Measurements from ENCODE around the gene SUGCT.
"Not testable (repeated sequence)": the region's sequence is repeated elsewhere in the genome, so short reads cannot be mapped to it uniquely, and the experiment has no call there.

The SUGCT gene

GRCh38 chr7:40115936-40116335, 18.9 kb upstream of the SUGCT start:
- no peak for TF ChIP-seq CTCF (IDR thresholded peaks at IDR 0.05; ENCODE audit: low read depth, low read length)
- Histone ChIP-seq H3K9me3 (ENCODE audit: severe bottlenecking) (no peaks in the 10 kb centered on the region), H3K4me3 (ENCODE audit: low read depth, low read length) (no peak overlapping the region), H3K36me3 (no peaks in the 10 kb centered on the region), H3K27me3 (ENCODE audit: insufficient read depth, low read depth, severe bottlenecking) (no peaks in the 10 kb centered on the region), H3K27ac (no peak overlapping the region)
- no peak for DNase-seq

GRCh38 chr7:40117199-40117598, 17.6 kb upstream of the SUGCT start:
- not testable (repeated sequence) for DNase-seq; H3K4me3 ChIP-seq (ENCODE audit: low read depth, low read length); H3K27ac ChIP-seq; H3K9me3 ChIP-seq (ENCODE audit: severe bottlenecking); H3K36me3 ChIP-seq; H3K27me3 ChIP-seq (ENCODE audit: insufficient read depth, low read depth, severe bottlenecking)

DNA sequence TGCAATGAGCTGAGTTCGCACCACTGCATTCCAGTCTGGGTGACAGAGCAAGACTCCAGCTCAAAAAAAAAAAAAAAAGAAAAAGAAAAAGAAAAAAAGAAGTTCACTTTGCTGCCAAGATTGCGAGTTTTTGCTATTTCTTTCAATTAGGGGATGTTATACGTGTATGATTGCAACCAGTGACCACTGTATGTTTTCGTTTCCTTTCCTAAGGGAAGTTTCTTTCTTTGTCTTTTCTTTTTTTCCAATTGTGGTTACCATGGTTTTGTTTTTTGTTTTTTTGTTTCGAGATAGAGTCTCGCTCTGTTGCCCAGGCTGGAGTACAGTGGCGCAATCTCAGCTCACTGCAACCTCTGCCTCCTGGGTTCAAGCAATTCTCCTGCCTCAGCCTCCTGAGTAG, 16.6 kb upstream of the SUGCT start:
- H3K9me3 ChIP-seq (ENCODE audit: severe bottlenecking); H3K27ac ChIP-seq; H3K36me3 ChIP-seq; H3K4me3 ChIP-seq (ENCODE audit: low read depth, low read length); H3K27me3 ChIP-seq (ENCODE audit: insufficient read depth, low read depth, severe bottlenecking); DNase-seq: not testable (repeated sequence)

GRCh38 chr7:40120020-40120419, 14.8 kb upstream of the SUGCT start:
- Histone ChIP-seq H3K4me3 (ENCODE audit: low read depth, low read length) (no peak overlapping the region), H3K36me3 (no peaks in the 10 kb centered on the region), H3K9me3 (ENCODE audit: severe bottlenecking) (no peaks in the 10 kb centered on the region), H3K27ac (no peak overlapping the region), H3K27me3 (ENCODE audit: insufficient read depth, low read depth, severe bottlenecking) (no peaks in the 10 kb centered on the region)
- DNase-seq = no peak
- no peak for TF ChIP-seq CTCF (IDR thresholded peaks at IDR 0.05; ENCODE audit: low read depth, low read length)

DNA sequence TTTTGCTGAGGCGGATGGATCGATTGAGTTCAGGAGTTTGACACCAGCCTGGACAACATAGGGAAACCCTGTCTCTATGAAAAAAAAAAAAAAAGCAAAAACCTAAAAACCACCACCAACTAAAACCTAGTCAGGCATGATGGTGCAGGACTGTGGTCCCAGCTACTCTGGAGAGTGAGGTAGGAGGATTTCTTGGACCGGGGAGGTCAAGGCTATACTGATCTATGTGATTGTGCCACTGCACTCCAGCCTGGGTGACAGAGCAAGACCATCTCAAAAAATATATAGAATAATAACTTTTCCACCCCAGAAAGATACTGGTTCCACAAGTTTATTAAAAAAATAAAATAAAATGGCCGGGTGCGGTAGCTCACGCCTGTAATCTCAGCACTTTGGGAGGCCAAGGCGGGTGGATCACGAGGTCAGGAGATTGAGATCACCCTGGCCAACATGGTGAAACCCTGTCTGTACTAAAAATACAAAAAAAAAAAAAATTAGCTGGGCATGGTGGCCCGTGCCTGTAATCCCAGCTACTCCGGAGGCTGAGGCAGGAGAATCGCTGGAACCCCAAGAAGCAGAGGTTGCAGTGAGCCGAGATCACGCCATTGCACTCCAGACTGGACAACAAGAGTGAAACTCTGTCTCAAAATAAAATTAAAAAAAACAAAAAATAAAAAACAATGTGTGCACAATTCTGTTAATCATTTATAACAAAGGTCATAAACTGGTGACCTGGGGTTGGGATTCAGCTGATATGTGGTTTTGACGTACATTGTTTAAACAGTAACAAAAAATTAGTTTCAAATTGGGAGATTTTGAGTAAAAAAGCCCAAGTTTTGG, 12.5 kb upstream of the SUGCT start:
- not testable (repeated sequence) for H3K36me3 ChIP-seq; H3K27me3 ChIP-seq (ENCODE audit: insufficient read depth, low read depth, severe bottlenecking); H3K4me3 ChIP-seq (ENCODE audit: low read depth, low read length); DNase-seq; H3K9me3 ChIP-seq (ENCODE audit: severe bottlenecking); H3K27ac ChIP-seq

DNA sequence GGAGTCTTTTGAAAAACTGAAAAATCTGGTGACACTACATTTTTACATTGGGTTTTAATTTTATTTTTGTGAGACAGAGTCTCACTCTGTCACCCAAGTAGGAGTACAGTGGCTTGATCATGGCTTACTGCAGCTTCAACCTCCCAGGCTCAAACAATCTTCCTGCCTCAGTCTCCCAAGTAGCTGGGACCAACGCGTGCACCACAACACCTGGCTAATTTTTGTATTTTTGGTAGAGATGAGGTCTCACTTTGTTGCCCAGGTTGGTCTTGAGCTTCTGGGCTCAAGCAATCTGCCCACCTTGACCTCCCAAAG, 11.9 kb upstream of the SUGCT start:
- Histone ChIP-seq H3K27ac (no peak overlapping the region), H3K4me3 (ENCODE audit: low read depth, low read length) (no peak overlapping the region), H3K36me3 (no peaks in the 10 kb centered on the region), H3K9me3 (ENCODE audit: severe bottlenecking) (no peaks in the 10 kb centered on the region), H3K27me3 (ENCODE audit: insufficient read depth, low read depth, severe bottlenecking) (no peaks in the 10 kb centered on the region)
- no peak for DNase-seq
- TF ChIP-seq CTCF (IDR thresholded peaks at IDR 0.05; ENCODE audit: low read depth, low read length) = no peak

DNA sequence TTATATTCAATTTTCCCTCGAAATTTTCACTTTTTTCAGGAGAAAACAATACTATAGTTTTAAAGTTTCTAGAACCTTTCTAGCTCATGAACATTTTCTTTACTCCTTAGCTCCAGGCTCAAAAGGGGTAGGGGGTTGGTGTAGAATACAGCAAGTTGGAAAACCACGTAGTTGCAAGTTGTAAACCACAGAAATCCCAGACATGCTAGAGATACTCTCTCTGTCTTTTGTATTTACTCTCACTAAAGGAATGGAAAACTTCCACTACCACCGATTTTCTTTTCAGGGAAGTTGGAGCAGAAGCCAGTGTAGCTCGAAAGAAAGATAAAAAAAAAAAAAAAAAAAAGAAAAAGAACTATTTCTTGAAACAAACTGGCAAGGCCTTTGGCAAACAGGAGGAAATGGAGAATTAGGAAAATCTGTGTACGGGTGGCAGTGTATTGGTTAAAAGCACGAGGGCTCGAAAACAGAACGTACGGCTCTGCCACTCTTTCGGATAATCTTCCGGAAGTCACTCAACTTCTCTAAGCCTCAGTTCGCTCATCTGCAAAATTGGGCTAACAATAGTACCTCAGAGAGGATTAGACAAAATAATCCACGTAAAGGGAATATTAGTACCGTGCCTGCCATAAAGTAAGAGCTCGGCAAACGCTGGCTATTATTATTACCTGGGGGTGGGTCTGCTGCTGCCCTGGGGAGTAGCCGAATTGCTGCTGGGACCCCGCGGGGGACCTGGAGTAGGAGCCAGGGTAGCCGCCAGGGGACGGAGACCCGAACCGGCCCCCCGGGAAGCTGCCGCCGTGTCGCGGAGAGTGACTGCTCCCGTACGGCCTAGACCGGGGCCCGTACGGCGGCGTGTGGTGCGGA, 1.0 kb upstream of the SUGCT start:
- TF ChIP-seq CTCF (IDR thresholded peaks at IDR 0.05; ENCODE audit: low read depth, low read length) = no peak
- Histone ChIP-seq H3K36me3 (peaks cover 14% of the 10 kb centered on the region), H3K4me3 (ENCODE audit: low read depth, low read length) (peak overlapping the region; percentile 90), H3K27me3 (ENCODE audit: insufficient read depth, low read depth, severe bottlenecking) (no peaks in the 10 kb centered on the region), H3K27ac (peak overlapping the region; percentile 98), H3K9me3 (ENCODE audit: severe bottlenecking) (no peaks in the 10 kb centered on the region)
- no peak for DNase-seq

Data from WERI-Rb-1 (cell line).